H1 (cell line): ENCODE data around the gene KATNAL1. TPM values are rescaled to one million over a fixed set of nuclear protein-coding genes. Genes with fewer than 3 reads are reported as not detected.

Source experiments
- CTCF ChIA-PET: fragments of 300-600 bp; sonication (Branson Sonifier 250); formaldehyde crosslinking; loops from one replicate; lab custom pipeline; 2021; ENCODE audit not compliant: partially characterized antibody; lab: Charles Lee
- POLR2A ChIA-PET: fragments of 300-600 bp; sonication (Branson Sonifier 250); formaldehyde crosslinking; loops from one replicate; lab custom pipeline; 2021; ENCODE audit warnings: inconsistent platforms; ENCODE audit not compliant: partially characterized antibody; lab: Charles Lee
- DNase-seq, 2 experiments: peaks; one replicate each; pipeline versions ENCODE4 v3.0.0 to v3.0.0-alpha.2; 2010 to 2022; ENCODE audit warnings: low spot score in 2 of 2, low read depth in 1 of 2, mixed read lengths in 1 of 2
- FAIRE-seq: peaks from 2 replicates; lab custom pipeline; 2011; peaks lifted over from hg19 to GRCh38; lab: Jason Lieb, UNC
- H2AFZ ChIP-seq: 2 replicates; pipeline ENCODE4 v1.8.1; 2012; ENCODE audit warnings: low read length, inconsistent platforms
- H2AK5ac ChIP-seq: 2 replicates; pipeline ENCODE4 v1.6.1; 2013; ENCODE audit warnings: low read depth, low read length
- H2BK120ac ChIP-seq: replicated peaks from 2 replicates; pipeline ENCODE3; 2013; ENCODE audit warnings: low read depth, low read length, inconsistent platforms
- H2BK12ac ChIP-seq: 2 replicates; pipeline ENCODE4 v1.6.1; 2013; ENCODE audit warnings: low read depth, low read length
- H2BK15ac ChIP-seq: 2 replicates; pipeline ENCODE4 v1.6.1; 2013; ENCODE audit warnings: low read length
- H2BK20ac ChIP-seq: 2 replicates; pipeline ENCODE4 v1.6.1; 2013; ENCODE audit warnings: low read length
- H2BK5ac ChIP-seq: 2 replicates; pipeline ENCODE4 v1.6.1; 2013; ENCODE audit warnings: low read depth, low read length
- H3K14ac ChIP-seq: 2 replicates; pipeline ENCODE4 v1.6.1; 2013; ENCODE audit warnings: inconsistent platforms; ENCODE audit not compliant: insufficient read length
- H3K18ac ChIP-seq: 2 replicates; pipeline ENCODE4 v1.6.1; 2013; ENCODE audit warnings: low read length; ENCODE audit errors: extremely low read depth
- H3K23ac ChIP-seq: 2 replicates; pipeline ENCODE4 v1.6.1; 2013; ENCODE audit warnings: inconsistent platforms; ENCODE audit not compliant: insufficient read length
- H3K23me2 ChIP-seq: 2 replicates; pipeline ENCODE4 v1.6.1; 2013; ENCODE audit warnings: low read depth, low read length
- H3K27ac ChIP-seq: 2 replicates; pipeline ENCODE4 v1.6.1; 2011; ENCODE audit warnings: low read depth, low read length, inconsistent platforms
- H3K27me3 ChIP-seq, 4 experiments: replicated peaks in 1 of 4; 1 replicate in 1 of 4; 2 replicates in 3 of 4; pipeline versions ENCODE4 v1.6.1 to v1.8.1; 2011 to 2013; ENCODE audit warnings: low read length in 3 of 4, mild to moderate bottlenecking in 3 of 4, inconsistent platforms in 2 of 4, mixed read lengths in 2 of 4, moderate library complexity in 1 of 4; ENCODE audit not compliant: control insufficient read depth in 3 of 4, insufficient read depth in 3 of 4; ENCODE audit errors: extremely low read depth in 1 of 4
- H3K36me3 ChIP-seq, 4 experiments: 2 replicates each; pipeline versions ENCODE4 v1.6.1 to v1.8.1; 2011 to 2013; ENCODE audit warnings: mild to moderate bottlenecking in 4 of 4, low read length in 3 of 4, moderate library complexity in 2 of 4, control low read depth in 1 of 4, inconsistent platforms in 1 of 4; ENCODE audit not compliant: insufficient read depth in 4 of 4, control insufficient read depth in 2 of 4
- H3K4ac ChIP-seq: replicated peaks from 2 replicates; pipeline ENCODE3; 2013; ENCODE audit warnings: low read length, low read depth, mixed read lengths, inconsistent platforms; ENCODE audit not compliant: insufficient read length
- H3K4me1 ChIP-seq, 4 experiments: replicated peaks in 1 of 4; 1 replicate in 1 of 4; 2 replicates in 3 of 4; pipeline versions ENCODE4 v1.6.1 to v1.8.1; 2011 to 2013; ENCODE audit warnings: low read length in 3 of 4, inconsistent platforms in 2 of 4, mixed read lengths in 1 of 4; ENCODE audit not compliant: insufficient read depth in 4 of 4, control insufficient read depth in 3 of 4
- H3K4me2 ChIP-seq, 2 experiments: 2 replicates each; pipeline versions ENCODE4 v1.6.1 to v1.8.1; 2011 to 2013; ENCODE audit warnings: low read depth in 2 of 2, low read length in 2 of 2, control low read depth in 1 of 2, inconsistent platforms in 1 of 2, mild to moderate bottlenecking in 1 of 2; ENCODE audit not compliant: insufficient read depth in 1 of 2
- H3K4me3 ChIP-seq, 4 experiments: fragments of 200-600, 300-600 bp in 1 of 4; sonication (generic), shearing (Covaris generic), sonication (Bioruptor Twin) in 1 of 4; 2 replicates each; pipeline versions ENCODE4 v1.5.1 to v1.8.1; 2011 to 2016; ENCODE audit warnings: low read length in 4 of 4, low read depth in 3 of 4, control low read depth in 2 of 4, inconsistent platforms in 2 of 4, mild to moderate bottlenecking in 2 of 4, mixed read lengths in 1 of 4, moderate library complexity in 1 of 4; ENCODE audit not compliant: insufficient read depth in 2 of 4; ENCODE audit errors: extremely low read depth in 1 of 4
- H3K56ac ChIP-seq: replicated peaks from 2 replicates; pipeline ENCODE3; 2013; ENCODE audit warnings: low read depth, mild to moderate bottlenecking, mixed read lengths, low read length, inconsistent platforms; ENCODE audit not compliant: insufficient read length
- H3K79me1 ChIP-seq: 2 replicates; pipeline ENCODE4 v1.6.1; 2013; ENCODE audit warnings: low read depth, low read length, control low read depth
- H3K79me2 ChIP-seq, 2 experiments: 2 replicates each; pipeline versions ENCODE4 v1.6.1 to v1.8.1; 2012 to 2013; ENCODE audit warnings: low read length in 2 of 2, mild to moderate bottlenecking in 2 of 2, inconsistent platforms in 1 of 2; ENCODE audit not compliant: insufficient read depth in 2 of 2, control insufficient read depth in 1 of 2
- H3K9ac ChIP-seq, 4 experiments: replicated peaks in 1 of 4; 1 replicate in 1 of 4; 2 replicates in 3 of 4; pipeline versions ENCODE4 v1.6.1 to v1.8.1; 2011 to 2013; ENCODE audit warnings: low read depth in 3 of 4, low read length in 3 of 4, control low read depth in 2 of 4, mild to moderate bottlenecking in 2 of 4, moderate library complexity in 2 of 4, inconsistent platforms in 1 of 4; ENCODE audit errors: extremely low read depth in 1 of 4
- H3K9me3 ChIP-seq, 2 experiments: 2 replicates each; pipeline versions ENCODE4 v1.6.1 to v1.8.1; 2012 to 2013; ENCODE audit warnings: mild to moderate bottlenecking in 2 of 2, moderate library complexity in 2 of 2, control low read depth in 1 of 2, inconsistent platforms in 1 of 2, low read depth in 1 of 2, low read length in 1 of 2, mixed read lengths in 1 of 2; ENCODE audit not compliant: insufficient read depth in 2 of 2
- H4K20me1 ChIP-seq, 2 experiments: replicated peaks in 1 of 2; 2 replicates each; pipeline versions ENCODE3 to v1.8.1; 2011 to 2013; ENCODE audit warnings: inconsistent platforms in 2 of 2, low read length in 2 of 2, mild to moderate bottlenecking in 1 of 2; ENCODE audit not compliant: insufficient read depth in 2 of 2, control insufficient read depth in 1 of 2
- H4K5ac ChIP-seq: 2 replicates; pipeline ENCODE4 v1.6.1; 2013; ENCODE audit warnings: low read length, low read depth, mixed read lengths, inconsistent platforms; ENCODE audit not compliant: insufficient read length
- H4K8ac ChIP-seq: 2 replicates; pipeline ENCODE4 v1.8.0; 2013; ENCODE audit warnings: mild to moderate bottlenecking, moderate library complexity, low read length, inconsistent platforms; ENCODE audit not compliant: insufficient read depth; ENCODE audit errors: extremely low read depth
- H4K91ac ChIP-seq: replicated peaks from 2 replicates; pipeline ENCODE3; 2013; ENCODE audit warnings: low read length, mixed read lengths, inconsistent platforms; ENCODE audit not compliant: insufficient read length
- BACH1 ChIP-seq: IDR thresholded peaks from 2 replicates; pipeline ENCODE4 v1.6.1; 2012; ENCODE audit warnings: low read length, improper control_type of control experiment
- CREB1 ChIP-seq: IDR thresholded peaks from 2 replicates; pipeline ENCODE4 v1.6.1; 2012; ENCODE audit warnings: inconsistent platforms
- E2F6 ChIP-seq: IDR thresholded peaks from 2 replicates; pipeline ENCODE4 v1.6.1; 2012; ENCODE audit warnings: inconsistent platforms
- FOSL1 ChIP-seq: IDR thresholded peaks from 2 replicates; pipeline ENCODE4 v1.6.1; 2011; ENCODE audit warnings: mild to moderate bottlenecking, low read depth, low read length, moderate library complexity; ENCODE audit not compliant: insufficient read depth
- GTF2F1 ChIP-seq: IDR thresholded peaks from 2 replicates; pipeline ENCODE4 v1.6.1; 2012; ENCODE audit warnings: low read depth, low read length, improper control_type of control experiment, borderline replicate concordance
- HDAC2 ChIP-seq, 2 experiments: fragments of 300-600 bp in 1 of 2; sonication (generic) in 1 of 2; IDR thresholded peaks; 2 replicates each; pipeline ENCODE4 v1.6.1; 2011 to 2012; ENCODE audit warnings: low read depth in 2 of 2, low read length in 2 of 2, mild to moderate bottlenecking in 2 of 2, moderate library complexity in 2 of 2, borderline replicate concordance in 1 of 2, inconsistent platforms in 1 of 2
- HDAC6 ChIP-seq: IDR thresholded peaks from one replicate; pipeline ENCODE4 v1.7.1; 2012; ENCODE audit warnings: low read depth, mild to moderate bottlenecking, inconsistent platforms, low read length, moderate library complexity
- MAFK ChIP-seq: IDR thresholded peaks from 2 replicates; pipeline ENCODE4 v1.6.1; 2012; ENCODE audit warnings: low read depth, mild to moderate bottlenecking, improper control_type of control experiment, low read length
- POU5F1 ChIP-seq: IDR thresholded peaks from 2 replicates; pipeline ENCODE4 v1.6.1; 2011; ENCODE audit warnings: low read depth, mild to moderate bottlenecking, low read length, moderate library complexity
- RAD21 ChIP-seq, 2 experiments: IDR thresholded peaks in 1 of 2; conservative IDR thresholded peaks in 1 of 2; 2 replicates each; pipeline ENCODE4 v1.6.1; 2011; ENCODE audit warnings: low read depth in 2 of 2, low read length in 2 of 2, improper control_type of control experiment in 1 of 2, inconsistent platforms in 1 of 2, mild to moderate bottlenecking in 1 of 2, moderate library complexity in 1 of 2
- TAF1 ChIP-seq: IDR thresholded peaks from 2 replicates; pipeline ENCODE4 v1.6.1; 2011; ENCODE audit warnings: mild to moderate bottlenecking, low read depth, low read length
- YY1 ChIP-seq: IDR thresholded peaks from 2 replicates; pipeline ENCODE4 v1.6.1; 2011; ENCODE audit warnings: low read depth, mild to moderate bottlenecking, low read length
- WGBS, 2 experiments: shearing (Covaris generic) in 1 of 2; methylation state at CpG; one replicate each; pipeline versions ENCODE4 v1.1.6 to v1.1.7; 2013 to 2015; ENCODE audit warnings: low lambda C conversion rate in 2 of 2, mixed read lengths in 2 of 2, inconsistent platforms in 1 of 2, low coverage in 1 of 2, missing lambda C conversion rate in 1 of 2; ENCODE audit not compliant: insufficient replicate concordance in 2 of 2, insufficient coverage in 1 of 2, insufficient read length in 1 of 2; ENCODE audit errors: extremely low coverage in 1 of 2, missing lambda C conversion rate in 1 of 2; 5-methylcytosine and 5-hydroxymethylcytosine counted together
- polyA plus RNA-seq, 7 experiments: library from polyadenylated mRNA; depleted of rRNA in 3 of 7; stranded (reverse) in 5 of 7; unstranded in 2 of 7; fragments of >200 nt in 5 of 7; fragments of 200-250 nt in 2 of 7; gene quantifications; 1 replicate in 5 of 7; 2 replicates in 1 of 7; 4 replicates in 1 of 7; pipeline versions ENCODE4 v1.2.1 to v1.2.3, GENCODE V29; 2011 to 2013; ENCODE audit warnings: missing spikeins in 2 of 7, mixed read lengths in 2 of 7
- total RNA-seq: library from RNA; stranded (reverse); fragmentation: NEBNext Ultra II Directional; extraction: Animal tissue kit (Norgen Biotek cat#: 25700); gene quantifications from 2 replicates; pipeline ENCODE4 v1.2.1, GENCODE V29; 2021

Gene KATNAL1
- total and polyA plus RNA-seq, 2 of the 8 experiments (the other 6 are each of a cell fraction or from before 2014, with no cell fraction given) = 4.0 to 13.2 TPM

- H2BK5ac ChIP-seq = no peak overlapping the region
- POLR2A ChIA-PET = no interaction called here
- no peak for FAIRE-seq
Observed at GRCh38 chr13:30332456-30333143, 25.2 kb upstream of the KATNAL1 start.

More at GRCh38 chr13:30332456-30333143, 25.2 kb upstream of the KATNAL1 start:
- CTCF ChIA-PET = interaction anchor here (0.8 to 6.0 kb wide), 4 partner anchors 15 to 207 kb away, joined by 3 to 53 read pairs (median 3); no protein-coding TSS in a partner anchor
- no peak overlapping the region for H2BK15ac ChIP-seq
- H4K5ac ChIP-seq = no peak overlapping the region
- H3K36me3 ChIP-seq = no peaks in the 10 kb centered on the region
- no peak overlapping the region for H2BK12ac ChIP-seq
- H3K27ac ChIP-seq = no peak overlapping the region
- H3K27me3 ChIP-seq = no peaks in the 10 kb centered on the region
- no peak overlapping the region for H3K9ac ChIP-seq
- H3K56ac ChIP-seq = no peak overlapping the region
- H2AK5ac ChIP-seq = no peak overlapping the region
- H2BK20ac ChIP-seq = no peak overlapping the region
- 96% methylated on average over 4 of the region's 4 CpGs; no CpG with 5 or more reads in 1 of the 2 experiments for WGBS, 2 experiments
- H3K4me1 ChIP-seq = peaks cover 0 to 5% (median 2%) of the 10 kb centered on the region in 4 experiments; a peak in 3 of 7 replicates
- no peak overlapping the region for H3K18ac ChIP-seq
- TF ChIP-seq HDAC6 (no peak), TAF1 (no peak), HDAC2 (IDR thresholded peaks at IDR 0.05; ENCODE audit: borderline replicate concordance in 1 of 2, low read depth in 2 of 2, low read length in 2 of 2) (no peak), E2F6 (no peak), RAD21 (IDR thresholded peaks at IDR 0.05 in 1 of 2, conservative IDR thresholded peaks at IDR 0.05 in 1 of 2; ENCODE audit: low read depth in 2 of 2, low read length in 2 of 2) (no peak), GTF2F1 (no peak), YY1 (no peak), POU5F1 (no peak), BACH1 (no peak), FOSL1 (no peak), CREB1 (no peak), MAFK (no peak)
- no peak overlapping the region for H4K8ac ChIP-seq
- no peaks in the 10 kb centered on the region for H3K9me3 ChIP-seq
- H3K23ac ChIP-seq = no peak overlapping the region
- no peaks in the 10 kb centered on the region for H4K20me1 ChIP-seq
- DNase-seq = no peak
- H3K79me2 ChIP-seq = no peaks in the 10 kb centered on the region
- no peak overlapping the region for H3K14ac ChIP-seq
- no peaks in the 10 kb centered on the region for H3K23me2 ChIP-seq
- H2AFZ ChIP-seq = no peak overlapping the region
- no peak overlapping the region for H3K4me3 ChIP-seq
- H3K4ac ChIP-seq = no peak overlapping the region
- H2BK120ac ChIP-seq = no peak overlapping the region
- no peaks in the 10 kb centered on the region for H3K79me1 ChIP-seq
- no peak overlapping the region for H3K4me2 ChIP-seq
- H4K91ac ChIP-seq = no peak overlapping the region
